HG03457 (cell line): Measurements from ENCODE around the gene OR7G2.

ENCODE experiments used
- ATAC-seq: cut with Tn5 transposase; IDR thresholded peaks from one replicate; pipeline ENCODE4 v1.9.1; 2021; ENCODE audit warnings: moderate number of reproducible peaks; ENCODE audit not compliant: unreplicated experiment

The OR7G2 gene

DNA sequence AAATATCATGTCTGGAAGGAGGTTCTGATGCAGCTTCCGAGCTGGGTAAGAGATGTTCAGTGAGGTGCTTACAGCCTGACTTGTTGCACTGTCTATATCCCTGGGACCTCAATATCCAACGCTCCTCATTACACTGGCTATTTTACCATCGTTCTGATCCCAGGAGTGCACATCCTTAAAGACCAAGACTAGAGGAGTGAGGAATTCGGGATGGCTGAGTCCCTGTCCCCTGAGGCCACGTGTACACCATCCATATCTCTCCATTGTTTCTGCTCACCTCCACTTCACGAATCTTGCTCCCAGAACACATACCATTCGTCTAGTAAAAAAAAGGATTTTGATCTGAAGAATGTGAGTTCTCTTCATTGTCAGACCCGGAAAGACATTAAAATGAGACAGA, at the start of gene OR7G2:
OR7G2 (minus strand) TSS at position 101 of the 400 bp plus-strand sequence. CDS start 4,232 bp downstream, outside the sequence.
- ATAC-seq: no peak

DNA sequence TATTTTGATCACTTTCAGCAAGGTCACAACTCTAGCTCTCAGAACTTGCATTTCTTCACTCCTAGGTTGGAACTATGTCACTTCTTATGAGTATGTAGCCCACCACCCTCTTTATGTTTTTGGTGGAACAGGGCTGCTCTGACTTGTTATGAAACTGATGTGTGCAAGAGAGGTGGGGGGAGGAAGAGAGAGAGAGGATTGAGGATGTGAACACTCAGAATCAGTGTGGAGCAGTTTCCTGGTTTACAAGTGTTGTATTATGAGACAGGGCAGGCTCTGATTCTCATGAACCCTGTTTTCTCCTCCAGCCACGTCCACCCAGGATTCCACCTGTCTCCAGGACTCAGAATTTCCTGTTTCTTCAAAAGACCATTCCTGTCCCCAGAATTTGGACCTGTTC, 49.0 kb upstream of the OR7G2 start:
- ATAC-seq: no peak

DNA sequence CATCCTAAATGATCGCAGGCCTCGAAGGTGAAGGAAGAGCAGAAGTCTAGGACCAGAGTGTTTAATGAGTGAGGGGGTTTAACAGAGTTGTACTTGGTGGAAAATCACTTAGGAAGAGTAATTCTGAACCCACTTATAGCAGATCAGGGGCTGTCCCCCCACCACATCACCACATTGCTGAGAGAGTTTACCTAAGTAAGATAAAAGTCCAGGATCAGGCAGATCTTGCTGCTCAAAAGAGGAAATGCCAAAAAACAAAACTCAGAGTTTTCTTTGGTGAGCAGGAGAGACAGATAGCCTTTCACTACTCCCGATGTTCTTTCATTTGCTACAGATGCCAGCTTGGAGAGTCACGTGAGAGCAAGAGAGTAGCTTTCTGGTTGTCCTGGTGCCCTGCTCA, 48.3 kb upstream of the OR7G2 start:
- ATAC-seq: no peak

DNA sequence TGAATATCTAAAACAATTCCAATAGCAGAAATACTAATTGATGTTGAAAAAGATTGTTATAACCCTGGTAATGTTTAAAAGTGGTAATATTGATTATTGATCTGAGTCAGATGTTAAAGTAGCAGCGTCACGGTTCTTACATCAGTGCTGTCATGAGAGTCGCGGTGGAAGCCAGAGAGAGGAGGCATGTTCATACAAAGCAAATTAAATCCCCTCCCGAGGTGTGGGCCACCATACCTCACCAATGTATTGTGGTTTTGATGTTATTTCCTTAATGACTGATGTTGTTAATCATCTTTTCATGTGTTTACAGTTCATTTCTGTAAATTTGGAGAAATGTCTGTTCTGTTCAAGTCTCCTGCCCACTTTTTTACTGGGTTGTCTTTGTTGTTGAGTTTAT, 44.1 kb upstream of the OR7G2 start:
- no peak for ATAC-seq

DNA sequence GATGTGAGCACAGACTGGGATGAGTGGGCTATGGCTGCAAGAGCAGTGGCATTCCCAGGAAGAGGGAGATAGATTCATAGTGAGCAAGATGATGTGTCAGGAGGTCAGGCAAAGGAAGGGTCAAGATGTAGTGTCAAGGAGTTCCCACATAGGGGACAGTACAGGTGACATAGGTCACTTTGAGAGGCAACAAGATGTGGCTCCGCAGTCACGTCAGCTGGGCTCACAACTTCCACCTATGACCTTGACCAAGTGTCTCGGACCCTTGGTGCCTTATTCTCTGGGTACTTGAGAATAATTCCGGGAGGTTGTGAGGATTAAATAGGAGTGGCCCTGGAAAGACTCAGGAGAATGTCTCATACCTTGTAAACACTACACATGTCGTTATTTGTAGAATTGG, 43.4 kb upstream of the OR7G2 start:
- no peak for ATAC-seq

DNA sequence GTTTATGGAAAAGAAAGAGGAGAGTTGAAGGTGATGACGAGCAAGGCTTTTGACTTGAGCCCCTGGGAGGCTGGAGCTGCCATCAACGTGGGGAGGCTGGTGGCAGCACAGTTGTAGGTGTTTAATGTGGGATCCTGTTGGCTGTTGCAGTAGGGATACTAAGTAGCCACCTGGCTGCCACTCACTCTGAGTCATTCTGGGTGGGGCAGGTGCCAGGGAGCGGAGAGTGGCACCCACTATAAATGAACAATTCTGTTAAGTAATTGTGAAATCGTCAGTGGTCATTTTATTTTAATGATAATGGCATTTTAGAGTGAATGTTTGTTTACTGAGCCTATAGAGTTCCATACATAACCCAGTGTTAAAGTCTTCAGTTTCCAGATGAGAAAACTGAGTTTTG, 42.7 kb upstream of the OR7G2 start:
- no peak for ATAC-seq

DNA sequence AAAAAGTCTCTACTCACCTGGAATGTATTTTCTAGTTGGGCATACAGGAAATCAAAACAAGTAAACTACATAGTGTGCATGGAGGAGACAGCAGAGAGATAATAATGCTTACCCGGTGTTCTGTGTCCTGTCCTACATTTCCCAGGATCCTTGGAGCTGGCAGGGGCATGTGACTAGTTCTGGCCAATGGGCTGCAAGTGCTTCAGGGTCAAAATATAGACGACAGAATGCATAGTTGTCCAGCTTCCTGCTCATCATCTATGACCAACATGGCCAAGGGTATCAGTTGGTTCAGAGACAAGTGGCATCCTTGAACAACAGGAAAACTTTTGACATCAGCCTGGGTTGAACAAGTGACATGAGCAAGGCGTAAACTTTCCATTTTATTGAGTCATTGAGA, 41.4 kb upstream of the OR7G2 start:
- no peak for ATAC-seq

DNA sequence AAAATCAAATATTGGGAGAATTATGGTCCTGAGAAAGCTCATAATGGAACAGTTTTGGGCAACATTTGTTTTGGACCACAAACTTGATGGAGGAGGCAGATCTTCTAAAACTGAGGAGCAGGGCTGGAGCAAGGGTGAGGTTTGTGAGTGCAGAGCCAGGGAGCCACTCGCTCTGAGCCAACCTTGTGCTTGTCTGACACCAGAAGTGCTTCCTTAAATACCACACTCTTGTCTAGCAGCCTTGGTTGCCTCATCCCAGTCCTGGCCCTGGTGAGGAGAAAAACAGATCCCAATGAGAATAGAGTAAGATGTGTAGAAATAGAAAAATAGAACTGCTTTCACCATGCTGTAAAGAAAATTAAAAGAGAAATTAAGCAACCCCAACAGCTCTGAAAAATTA, 39.6 kb upstream of the OR7G2 start:
- ATAC-seq: no peak

DNA sequence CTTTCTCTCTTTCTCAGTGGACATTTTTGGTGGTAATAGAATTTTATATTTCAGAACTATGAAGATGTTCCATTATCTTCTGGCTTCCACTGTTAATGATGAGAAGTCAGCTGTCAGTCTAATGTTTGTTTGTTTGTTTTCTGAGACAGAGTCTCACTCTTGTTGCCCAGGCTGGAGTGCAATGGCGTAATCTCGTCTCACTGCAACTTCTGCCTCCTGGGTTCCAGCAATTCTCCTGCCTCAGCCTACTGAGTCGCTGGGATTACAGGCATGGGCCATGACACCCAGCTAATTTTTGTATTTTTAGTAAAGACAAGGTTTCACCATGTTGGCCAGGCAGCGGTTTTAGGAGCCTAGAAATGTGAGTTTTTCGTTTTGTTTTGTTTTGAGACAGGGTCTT, 37.6 kb upstream of the OR7G2 start:
- ATAC-seq: no peak

DNA sequence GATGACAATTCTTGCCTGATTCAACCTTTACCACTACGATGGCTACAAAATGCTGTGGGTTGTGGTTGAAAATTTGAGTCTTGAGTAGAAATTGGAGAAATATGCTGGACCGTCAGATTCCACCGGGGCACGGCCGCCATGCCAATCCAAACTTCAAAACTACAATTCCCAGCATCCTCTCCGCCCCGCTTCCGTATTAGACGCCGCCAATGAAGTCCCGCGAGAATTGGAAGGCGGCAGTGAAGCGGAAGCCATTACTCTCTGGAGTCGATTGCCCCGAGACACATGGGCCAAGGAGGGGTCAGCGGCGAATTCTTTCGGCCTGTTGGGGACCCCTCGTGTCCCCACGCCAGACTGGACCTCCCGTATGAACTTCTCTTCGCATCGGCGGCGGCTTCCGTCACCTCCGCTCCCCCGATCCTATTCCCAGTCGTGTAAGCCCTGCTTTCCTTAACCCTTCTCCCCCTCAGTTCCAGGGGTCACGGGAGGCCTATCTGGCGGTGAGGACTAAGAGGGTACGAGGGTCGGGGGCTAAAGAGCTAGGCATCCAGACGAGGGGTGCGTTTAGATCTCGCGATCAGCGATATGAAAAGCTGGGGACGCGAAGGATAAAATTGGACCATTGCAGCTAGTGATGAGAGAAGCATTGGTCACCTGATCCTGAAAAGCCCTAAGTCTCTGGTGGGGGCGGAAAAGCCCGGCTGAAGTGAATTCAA, 33.0 kb upstream of the OR7G2 start, which contains the start of gene ZNF317:
ZNF317 (plus strand) TSS at position 239 of the 716 bp plus-strand sequence. CDS start 15,620 bp downstream, outside the sequence.
- peak; percentile 66 for ATAC-seq

DNA sequence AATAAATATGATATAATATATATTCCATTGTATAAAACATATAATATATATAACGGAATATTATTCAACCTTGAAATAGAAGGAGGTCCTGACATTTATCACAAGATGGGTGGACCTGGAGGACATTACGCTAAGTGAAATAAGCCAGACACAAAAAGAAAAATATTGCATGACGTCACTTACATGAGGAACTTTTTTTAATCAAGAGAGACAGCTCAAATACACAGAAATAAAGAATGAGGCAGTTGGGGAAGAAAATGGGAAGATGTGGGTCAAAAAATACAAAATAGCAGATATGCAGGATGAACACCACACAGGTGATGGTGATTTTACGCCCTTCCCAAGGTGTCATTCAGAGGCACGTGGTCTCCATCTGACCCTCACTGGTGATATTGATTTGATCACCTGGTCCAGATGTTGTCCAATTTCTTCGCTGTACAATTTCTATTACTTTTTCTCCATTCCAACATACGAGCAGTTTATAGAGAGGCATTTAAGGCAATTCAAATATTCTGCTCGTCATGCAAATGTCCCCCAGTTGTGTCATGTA, 32.4 kb upstream of the OR7G2 start:
- ATAC-seq: peak; percentile 9

DNA sequence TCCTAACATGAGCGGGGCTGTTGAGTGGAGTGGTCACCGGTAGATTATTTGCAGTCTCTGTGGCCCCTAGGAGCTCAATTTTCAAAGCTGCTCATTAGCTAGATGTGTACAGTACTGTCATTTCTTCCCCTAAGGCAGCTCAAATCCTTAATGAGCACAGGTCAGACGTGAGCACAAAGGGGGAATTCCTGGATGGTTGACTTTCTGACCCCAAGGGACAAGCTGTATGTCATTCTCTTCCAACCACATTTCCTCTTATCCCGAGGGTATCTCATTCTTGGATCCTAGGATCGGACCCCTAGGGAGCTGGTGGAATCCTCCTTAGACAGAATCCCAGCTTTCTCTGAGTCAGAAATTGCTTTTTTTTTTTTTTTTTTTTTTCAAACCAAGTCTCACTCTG, 25.1 kb upstream of the OR7G2 start:
- no peak for ATAC-seq

DNA sequence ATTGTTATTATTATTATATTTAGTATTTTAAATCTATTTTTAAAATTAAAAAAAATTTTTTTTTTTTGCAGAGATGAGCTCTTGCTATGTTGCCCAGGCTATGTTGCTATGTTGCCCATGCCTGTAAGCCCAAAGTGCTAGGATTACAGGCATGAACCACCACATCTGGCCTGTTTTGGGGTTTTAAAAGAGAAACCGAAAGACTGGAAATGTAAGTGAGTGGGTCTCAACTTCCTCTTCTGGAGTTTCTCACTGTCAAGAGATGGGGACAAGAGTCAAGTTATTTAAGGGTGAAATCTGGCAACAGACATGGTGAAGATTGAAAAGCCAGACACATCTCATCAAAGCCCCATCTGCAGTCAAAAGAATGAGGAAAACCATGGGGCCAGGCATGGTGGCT, 23.7 kb upstream of the OR7G2 start:
- ATAC-seq: no peak

DNA sequence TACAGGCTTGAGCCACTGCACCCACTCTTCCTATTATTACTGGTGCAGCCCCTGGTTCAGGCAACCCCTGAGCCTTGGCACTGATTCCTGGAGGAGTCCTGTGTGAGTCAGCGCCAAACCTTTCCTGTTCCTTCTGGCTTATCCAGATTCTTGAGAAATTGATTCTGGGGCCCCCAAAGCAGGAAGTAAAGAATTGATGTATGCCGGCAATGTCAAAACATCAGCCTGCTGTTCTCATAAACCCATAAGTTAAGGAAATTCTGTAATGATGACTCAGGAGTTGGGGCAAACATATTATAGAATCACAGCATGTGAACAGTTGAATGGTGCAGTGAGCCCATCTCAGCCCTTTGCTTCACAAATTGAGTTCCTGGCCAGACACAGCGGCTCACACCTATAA, 20.9 kb upstream of the OR7G2 start:
- no peak for ATAC-seq

DNA sequence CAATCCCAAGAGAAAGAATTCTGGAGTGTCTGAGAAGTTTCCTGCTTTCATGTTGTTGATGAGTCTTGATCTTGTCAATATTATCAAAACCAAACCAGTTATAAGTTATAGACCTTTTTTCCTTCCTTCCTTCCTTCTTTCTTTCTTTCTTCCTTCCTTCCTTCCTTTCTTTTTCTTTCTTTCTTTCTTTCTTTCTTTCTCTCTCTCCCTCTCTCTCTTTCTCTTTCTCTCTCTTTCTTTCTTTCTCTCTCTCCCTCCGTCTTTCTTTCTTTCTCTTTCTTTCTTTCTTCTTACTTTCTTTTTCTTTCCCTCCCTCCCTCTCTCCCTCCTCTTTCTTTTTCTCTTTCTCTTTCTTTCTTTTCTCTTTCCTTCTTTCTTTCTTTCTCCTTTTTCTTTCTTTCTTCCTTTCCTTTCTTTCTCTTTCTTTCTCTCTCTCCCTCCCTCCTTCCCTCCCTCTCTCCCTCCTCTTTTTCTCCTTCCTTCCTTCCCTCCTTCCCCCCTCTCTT, 19.7 kb upstream of the OR7G2 start, which contains the start of gene OR7G3:
OR7G3 (minus strand) TSS at position 51 of the 506 bp plus-strand sequence; CDS start at position 51, 0 bp downstream.
- ATAC-seq: no peak

DNA sequence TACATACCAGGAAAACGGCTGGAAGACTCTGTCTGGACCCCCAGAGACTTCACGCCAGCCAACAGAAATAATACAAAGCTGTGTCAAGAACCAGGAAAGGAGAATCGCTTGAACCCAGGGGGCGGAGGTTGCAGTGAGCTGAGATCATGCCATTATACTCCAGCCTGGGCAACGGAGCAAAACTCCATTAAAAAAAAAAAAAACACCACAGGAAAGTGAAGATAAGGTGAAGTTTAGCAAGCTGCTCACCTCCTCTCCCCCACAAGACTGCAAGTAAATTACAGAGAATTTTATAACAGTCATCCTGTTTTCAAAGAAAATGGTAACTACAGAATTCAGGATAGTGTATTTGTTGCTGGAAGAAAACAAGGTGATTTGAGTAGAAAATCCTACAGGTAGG, 9.3 kb upstream of the OR7G2 start:
- no peak for ATAC-seq

DNA sequence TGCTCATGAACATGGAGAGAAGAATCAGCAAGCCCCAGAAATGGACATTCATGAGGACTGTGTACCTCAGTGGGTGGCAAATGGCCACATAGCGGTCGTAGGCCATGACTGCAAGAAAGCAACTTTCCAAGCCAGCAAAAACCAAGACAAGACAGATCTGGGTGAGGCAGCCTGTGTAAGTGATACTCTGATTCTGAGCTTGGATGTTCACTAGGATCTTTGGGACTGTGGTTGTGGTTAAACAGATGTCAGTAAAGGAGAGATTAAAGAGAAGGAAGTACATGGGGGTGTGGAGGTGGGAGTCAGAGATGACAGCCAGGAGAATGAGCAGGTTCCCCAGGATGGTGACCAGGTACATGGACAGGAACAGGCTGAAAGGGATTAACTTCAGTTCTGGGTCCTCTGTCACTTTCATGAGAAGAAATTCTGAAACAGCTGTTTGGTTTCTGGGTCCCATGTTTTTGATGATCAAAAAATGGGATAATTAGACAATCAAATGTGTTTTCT, 8.1 kb upstream of the OR7G2 start, which contains the start of gene OR7G1:
OR7G1 (minus strand) TSS at position 457 of the 507 bp plus-strand sequence; CDS start at position 457, 0 bp downstream.
- no peak for ATAC-seq

DNA sequence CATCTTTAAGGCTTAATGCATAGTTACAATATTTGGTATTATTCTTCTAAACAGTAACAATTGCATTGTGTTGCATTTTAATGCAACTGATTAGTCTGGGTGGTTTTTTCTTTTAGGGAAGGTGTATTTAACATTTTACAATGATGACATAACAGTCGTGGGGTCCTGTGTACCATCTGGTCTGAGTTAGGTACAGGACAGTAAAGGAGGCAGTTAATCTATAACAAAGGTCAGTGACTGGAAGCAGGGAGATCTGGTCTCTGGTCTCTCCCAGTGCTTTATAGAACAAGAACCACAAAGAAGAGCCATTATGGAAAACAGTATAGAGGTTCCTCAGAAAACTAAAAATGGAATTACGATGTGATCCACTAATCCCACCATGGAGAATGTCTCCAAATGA, 2.7 kb upstream of the OR7G2 start:
- ATAC-seq: no peak

DNA sequence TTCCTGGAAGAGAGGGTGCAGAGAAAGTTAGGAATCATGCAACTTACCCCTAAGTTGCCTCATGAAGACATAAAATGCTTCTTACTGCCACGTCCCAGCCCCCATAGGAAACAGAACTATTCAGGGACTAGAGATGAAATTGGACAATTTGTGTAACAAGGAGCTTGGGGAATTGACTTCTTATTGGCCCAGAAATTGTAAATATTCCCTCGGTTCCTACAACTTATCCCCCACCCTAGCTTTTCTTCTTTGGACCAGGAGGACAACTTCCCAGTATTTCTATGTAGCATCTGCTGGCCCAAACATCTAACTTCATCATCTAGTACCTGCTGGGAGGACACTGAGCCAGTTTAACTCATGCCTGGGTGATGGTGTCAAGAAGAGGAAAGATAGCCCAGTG, 20.5 kb downstream of the OR7G2 start, which contains the start of gene OR1M1:
OR1M1 (plus strand) TSS at position 301 of the 400 bp plus-strand sequence. CDS start 6,184 bp downstream, outside the sequence.
- ATAC-seq: no peak

DNA sequence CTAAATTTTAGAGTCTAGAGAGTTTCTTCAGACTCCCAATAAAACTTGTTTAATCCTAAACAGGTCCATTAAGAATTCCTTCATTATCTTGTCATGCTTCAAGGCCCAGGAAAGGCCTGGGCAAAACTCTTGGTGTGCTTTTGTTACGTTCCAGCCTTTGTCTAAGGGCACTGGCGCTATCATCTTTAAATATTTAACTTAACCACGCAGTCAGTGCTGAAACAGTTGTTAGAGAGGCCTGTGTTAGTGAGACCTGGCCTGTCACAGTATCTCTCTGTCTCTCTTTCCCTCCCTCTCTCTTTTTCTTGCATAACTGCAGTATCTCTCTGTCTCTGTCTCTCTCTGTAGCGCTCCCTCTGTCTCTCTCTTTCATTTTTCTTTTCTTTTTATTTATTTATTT, 28.6 kb downstream of the OR7G2 start:
- ATAC-seq: no peak

DNA sequence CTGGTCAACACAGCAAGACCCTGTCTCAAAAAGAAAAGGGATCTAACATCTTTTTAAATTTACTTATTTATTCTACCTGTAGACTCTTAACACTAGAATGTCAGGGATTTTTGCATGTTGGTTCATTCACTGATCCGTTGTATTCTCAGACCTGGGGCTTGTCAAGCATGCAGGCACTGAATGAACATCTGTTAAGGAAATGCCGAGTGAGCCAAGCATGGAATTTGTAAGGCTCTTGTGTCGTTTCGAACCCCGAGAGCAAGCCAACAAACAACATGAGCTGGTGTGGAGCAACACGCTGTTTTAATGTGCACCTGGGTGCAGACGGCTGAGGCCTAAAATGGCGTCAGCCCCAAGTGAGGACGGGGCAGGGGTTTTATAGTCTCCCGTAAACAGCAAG, 30.4 kb downstream of the OR7G2 start:
- ATAC-seq: no peak
